Measurements from ENCODE around the gene ARL6IP4.

The ARL6IP4 gene

DNA sequence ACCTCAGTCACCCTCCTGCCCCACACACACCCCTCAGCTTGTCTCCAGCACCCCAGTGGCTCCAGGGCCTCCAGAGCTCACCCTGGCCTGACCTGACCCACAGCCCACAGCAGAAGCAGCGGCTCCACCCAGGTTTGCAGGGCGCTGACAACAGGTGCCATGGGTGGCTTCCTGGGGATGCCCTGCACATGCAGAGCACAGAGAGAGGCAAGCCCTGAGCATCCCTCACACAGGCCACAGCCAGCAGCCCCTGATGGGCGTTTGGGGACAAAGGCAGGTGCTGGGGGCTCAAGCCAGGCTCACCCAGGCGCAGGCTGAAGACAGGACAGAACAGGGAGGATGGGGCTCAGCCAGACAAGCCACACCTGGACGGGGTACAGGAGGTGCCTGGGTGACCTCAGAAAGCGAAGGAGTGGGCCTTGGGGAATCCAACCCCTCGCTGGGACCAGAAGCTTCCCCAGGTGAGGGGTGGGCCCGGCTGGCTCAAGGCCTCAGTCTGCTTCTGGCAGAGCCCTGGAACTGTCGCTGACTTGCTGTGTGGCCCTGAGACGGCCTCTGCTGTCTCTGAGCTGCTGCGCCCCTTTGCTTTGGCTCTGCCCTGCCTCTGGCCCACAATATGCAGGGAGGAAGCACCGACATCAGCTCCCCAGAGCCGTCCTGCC is 10.6 kb downstream of the ARL6IP4 start:
- no peak for DNase-seq (ENCODE audit: low read depth)

GRCh38 chr12:122991623-122992275 is 11.3 kb downstream of the ARL6IP4 start:
- DNase-seq (ENCODE audit: low read depth) = no peak

DNA sequence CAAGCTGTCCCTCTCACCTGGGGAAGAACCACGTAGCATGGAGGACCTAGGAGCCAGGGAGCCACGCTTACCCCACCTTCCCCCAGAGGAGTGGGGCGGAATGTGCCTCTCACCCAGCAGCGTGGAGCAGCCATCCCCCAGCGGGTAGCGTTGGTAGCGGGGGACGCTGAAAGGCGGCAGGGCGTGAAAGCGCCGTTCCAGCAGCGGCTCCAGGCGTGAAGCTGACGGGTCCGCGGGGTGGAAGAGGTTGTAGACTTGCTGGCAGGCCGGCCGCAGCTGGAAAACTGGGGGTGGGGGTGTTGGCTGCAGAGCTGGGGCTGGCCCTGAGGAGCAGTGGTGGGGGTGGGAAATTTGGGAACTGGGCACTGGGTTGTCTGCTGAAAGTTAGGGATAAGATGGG is 11.9 kb downstream of the ARL6IP4 start:
- DNase-seq (ENCODE audit: low read depth) = no peak

DNA sequence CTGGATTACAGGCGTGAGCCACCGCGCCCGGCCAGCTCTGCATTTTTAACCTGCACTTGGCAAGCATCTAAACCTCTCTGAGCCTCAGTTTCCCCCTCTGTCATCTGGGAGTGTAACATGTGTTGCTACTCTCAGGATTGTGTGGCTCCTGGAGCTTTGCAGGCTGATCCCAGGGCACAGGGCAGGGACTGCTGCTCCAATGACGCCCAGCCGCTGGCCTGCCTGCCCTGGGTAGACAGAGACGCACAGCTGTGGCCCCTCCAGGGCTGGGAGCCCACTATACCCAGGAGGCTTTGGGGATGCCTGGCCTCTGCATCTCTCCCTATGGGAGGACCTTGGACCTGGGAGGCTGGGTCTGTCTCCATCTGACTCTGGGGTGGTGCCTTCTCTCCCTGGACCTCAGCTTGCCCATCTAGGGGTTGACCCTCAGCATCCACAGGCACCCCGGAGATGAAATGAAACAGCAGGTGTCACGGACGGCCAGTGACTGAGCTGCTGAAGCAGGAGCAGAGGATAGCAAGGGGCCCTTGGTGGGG is 13.7 kb downstream of the ARL6IP4 start:
- DNase-seq (ENCODE audit: low read depth) = no peak

DNA sequence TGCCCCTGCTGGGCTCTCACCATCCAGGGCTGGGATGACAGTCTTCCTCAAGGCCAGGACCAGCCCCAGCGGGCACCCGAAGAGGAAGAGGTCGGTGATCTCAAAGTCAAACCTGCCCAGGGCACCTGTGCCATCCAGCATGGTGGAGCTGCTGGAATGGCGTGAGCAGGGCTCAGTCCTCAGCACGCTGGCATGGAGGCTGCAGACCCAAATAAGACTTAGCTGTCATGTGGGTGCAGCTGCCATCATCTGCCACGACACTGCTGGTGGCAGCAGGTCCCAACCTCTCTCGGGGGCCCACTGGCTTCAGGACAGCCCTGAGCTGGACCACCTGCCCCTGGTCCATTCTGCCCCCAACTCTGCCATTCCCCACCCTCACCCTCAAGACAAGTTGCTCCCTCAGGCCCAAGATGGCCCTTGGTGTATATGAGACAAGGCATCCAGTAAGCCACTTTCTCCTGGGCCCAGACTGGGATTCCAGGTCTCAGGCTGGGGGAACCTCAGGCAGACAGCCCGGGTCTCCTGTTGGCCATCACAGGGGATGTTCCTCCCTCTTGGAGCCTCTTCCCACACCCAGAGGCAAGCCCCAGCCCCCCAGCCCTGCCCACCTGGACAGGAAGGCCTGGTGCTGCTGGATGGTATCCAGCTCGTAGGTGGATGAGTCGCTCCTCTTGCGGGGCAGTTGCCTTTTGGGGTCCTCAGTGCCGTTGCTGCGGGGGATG is 14.5 kb downstream of the ARL6IP4 start:
- no peak for DNase-seq (ENCODE audit: low read depth)

- DNase-seq (ENCODE audit: low read depth) = no peak
Measured at GRCh38 chr12:122995503-122996187, 15.2 kb downstream of the ARL6IP4 start.

- DNase-seq (ENCODE audit: low read depth) = no peak
Measured at GRCh38 chr12:122996188-122996601, 15.7 kb downstream of the ARL6IP4 start.

GRCh38 chr12:122996621-122997342 is 16.3 kb downstream of the ARL6IP4 start:
- DNase-seq (ENCODE audit: low read depth) = no peak

DNA sequence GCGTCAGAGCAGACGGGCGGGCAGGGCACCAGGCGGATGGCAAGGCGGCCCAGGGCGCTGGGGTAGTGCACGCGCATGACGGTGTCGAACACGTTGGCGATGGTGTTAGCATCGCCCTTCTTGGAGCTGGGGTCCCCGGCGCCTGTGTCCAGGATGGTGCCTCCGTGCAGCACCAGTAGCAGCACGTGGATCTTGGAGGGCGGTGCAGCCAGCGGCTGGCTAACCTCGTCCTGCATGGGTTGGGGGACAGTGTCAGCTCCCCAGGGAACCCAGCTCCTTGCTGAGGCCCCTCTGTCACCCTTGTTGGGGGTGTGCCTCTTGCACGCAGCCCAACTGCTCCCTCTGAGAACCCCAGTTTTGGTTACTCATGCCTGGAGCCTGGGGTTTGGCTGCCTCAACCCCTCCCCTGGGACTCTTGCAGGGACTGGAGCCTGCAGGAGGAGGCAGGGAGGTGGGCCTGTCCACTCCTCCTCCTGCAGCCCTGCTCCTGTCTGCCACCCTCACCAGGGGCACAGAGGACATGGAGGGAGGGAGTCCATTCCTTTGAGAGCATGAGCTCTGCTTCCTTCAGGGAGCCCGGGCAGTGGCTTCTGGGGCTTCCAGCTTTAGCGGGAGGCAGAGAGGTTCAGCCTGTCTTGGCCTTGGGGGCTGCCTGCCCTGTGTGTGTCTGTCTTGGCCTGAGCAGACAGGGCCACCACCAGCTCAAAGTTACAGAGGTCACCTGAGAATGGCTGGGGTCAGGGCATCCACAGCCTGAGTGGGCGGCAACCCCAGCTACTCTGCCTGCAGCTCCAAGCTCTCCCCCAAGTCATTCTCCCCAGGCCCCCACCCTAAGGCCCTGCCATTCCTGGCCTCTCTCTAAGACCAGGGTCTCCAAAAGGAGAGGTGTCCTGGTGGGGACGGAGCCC is 17.1 kb downstream of the ARL6IP4 start:
- no peak for DNase-seq (ENCODE audit: low read depth)

DNA sequence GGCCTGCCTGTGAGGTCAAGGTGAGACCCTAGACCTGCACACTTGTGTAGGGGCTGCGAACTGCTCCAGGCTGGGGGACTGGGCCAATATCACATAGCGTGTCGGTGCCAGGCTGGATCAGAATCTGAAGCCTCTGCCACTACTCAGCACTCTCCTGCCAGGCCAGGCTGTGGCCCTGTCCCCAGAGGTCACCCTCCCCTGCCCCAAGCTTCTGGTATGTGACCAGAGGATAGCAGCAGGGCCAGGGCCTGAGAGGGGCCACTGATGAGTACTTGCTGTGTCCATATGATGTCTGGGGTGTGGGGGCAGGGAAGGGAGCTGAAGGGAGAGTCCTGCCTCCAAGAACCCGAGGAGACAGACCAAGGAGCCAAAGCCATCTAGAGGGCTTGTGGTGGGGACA is 17.8 kb downstream of the ARL6IP4 start:
- no peak for DNase-seq (ENCODE audit: low read depth)

GRCh38 chr12:122999196-122999946 is 18.9 kb downstream of the ARL6IP4 start:
- no peak for DNase-seq (ENCODE audit: low read depth)

- DNase-seq (ENCODE audit: low read depth) = no peak
Measured at GRCh38 chr12:122999986-123000420, 19.5 kb downstream of the ARL6IP4 start.

DNA sequence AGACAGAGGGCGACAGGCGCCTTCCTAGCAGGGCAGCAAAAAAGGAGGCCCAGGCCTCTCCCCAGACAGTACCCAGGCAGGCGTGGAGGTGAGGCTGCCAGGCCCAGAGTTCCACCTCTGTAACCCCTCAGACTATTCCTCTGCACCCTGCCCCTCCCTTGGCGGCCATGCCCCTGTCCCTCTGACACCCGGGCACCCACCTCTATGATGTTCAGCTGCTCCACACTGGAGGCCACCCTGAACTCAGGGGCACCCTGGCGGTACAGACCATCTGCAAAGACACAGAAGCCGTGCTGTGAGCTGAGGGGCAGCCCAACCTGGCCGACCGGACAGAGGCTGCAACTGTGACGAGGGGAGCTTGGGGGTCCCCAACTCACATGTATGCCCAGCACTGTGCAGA is 20.1 kb downstream of the ARL6IP4 start:
- no peak for DNase-seq (ENCODE audit: low read depth)

DNA sequence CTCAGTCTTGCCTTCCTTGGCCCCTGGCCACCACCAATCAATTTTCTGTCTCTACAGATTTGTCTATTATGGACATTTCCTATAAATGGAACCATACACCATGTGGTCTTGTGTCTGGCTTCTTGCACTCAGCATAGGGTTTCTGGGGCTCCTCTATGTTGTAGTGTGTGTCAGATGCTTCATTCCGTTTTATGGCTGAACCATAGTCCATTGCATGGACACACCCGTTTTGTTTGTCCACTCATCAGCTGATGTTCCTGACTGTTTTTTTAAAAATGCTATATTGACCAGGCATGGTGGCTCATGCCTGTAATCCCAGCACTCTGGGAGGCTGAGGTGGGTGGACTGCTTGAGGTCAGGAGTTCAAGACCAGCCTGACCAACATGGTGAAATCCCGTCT is 21.0 kb downstream of the ARL6IP4 start:
- no peak for DNase-seq (ENCODE audit: low read depth)

- no peak for DNase-seq (ENCODE audit: low read depth)
Measured at GRCh38 chr12:123003257-123003656, 22.8 kb downstream of the ARL6IP4 start.

GRCh38 chr12:123004287-123004686 is 23.8 kb downstream of the ARL6IP4 start:
- DNase-seq (ENCODE audit: low read depth) = no peak

DNA sequence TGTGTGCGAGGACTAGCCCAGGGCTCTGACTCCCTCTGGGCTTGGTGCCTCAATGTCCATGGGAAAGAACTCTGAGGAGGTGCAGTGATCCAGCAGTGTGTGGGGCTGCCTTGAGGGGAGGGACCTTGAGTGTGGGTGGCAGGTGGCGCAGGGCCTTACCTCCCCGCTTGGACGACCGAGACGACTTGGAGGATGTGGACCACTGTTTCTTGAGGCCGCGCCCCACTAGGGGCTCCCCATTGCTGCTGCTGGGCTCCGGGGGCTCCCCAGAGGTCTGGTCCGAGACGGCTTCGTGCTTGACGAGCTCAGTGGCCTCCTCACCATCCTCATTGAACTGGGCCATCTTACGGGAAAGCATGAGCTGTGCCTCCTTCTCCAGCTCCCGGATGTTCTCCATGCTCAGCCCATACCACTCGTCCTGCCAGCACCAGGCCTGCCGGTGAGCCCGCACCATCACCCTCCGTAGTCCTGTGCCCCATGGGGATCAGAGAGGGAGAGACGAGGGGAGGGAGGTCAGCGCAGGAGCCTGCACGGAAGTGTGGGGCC is 24.7 kb downstream of the ARL6IP4 start:
- no peak for DNase-seq (ENCODE audit: low read depth)

- no peak for DNase-seq (ENCODE audit: low read depth)
Measured at GRCh38 chr12:123006977-123007376, 26.5 kb downstream of the ARL6IP4 start.

- DNase-seq (ENCODE audit: low read depth) = no peak
Measured at GRCh38 chr12:123010110-123010509, 29.6 kb downstream of the ARL6IP4 start.

GRCh38 chr12:123010681-123011080 is 30.2 kb downstream of the ARL6IP4 start:
- DNase-seq (ENCODE audit: low read depth) = no peak

All from stimulated activated CD8-positive, alpha-beta memory T cell treated with anti-CD3 and anti-CD28 coated beads, Interleukin-12 subunit alpha, Interleukin-12 subunit beta, amount 100 ng/mL, for 4 hours (primary cell).